HEK293T (cell line): ENCODE data around the gene ALX3.

Experiments
- CTCF ChIA-PET: fragments of 350-600 bp; formaldehyde crosslinking; extraction: SDS; loops from one replicate; lab custom pipeline; 2021; ENCODE audit warnings: antibody characterized with exemption, inconsistent platforms; lab: Yijun Ruan, JAX
- POLR2A ChIA-PET: fragments of 350-600 bp; formaldehyde crosslinking; extraction: SDS; loops from one replicate; lab custom pipeline; 2020; ENCODE audit warnings: antibody characterized with exemption, inconsistent platforms; lab: Yijun Ruan, JAX
- DNase-seq: peaks from one replicate; pipeline ENCODE4 v3.0.0; 2012; ENCODE audit warnings: mixed read lengths; ENCODE audit errors: extremely low spot score
- ARNT ChIP-seq: fragments of 450-650 bp; IDR thresholded peaks from 2 replicates; pipeline ENCODE4 v1.6.1; 2017; ENCODE audit warnings: mild to moderate bottlenecking
- BHLHE40 ChIP-seq: fragments of 450-650 bp; IDR thresholded peaks from 2 replicates; pipeline ENCODE4 v1.6.1; 2016; ENCODE audit warnings: mild to moderate bottlenecking, moderate library complexity, borderline replicate concordance
- CTBP1 ChIP-seq: fragments of 450-650 bp; IDR thresholded peaks from 2 replicates; pipeline ENCODE4 v1.6.1; 2016; ENCODE audit warnings: borderline replicate concordance
- ELF4 ChIP-seq: fragments of 450-650 bp; IDR thresholded peaks from 2 replicates; pipeline ENCODE4 v1.6.1; 2017; ENCODE audit warnings: antibody characterized with exemption
- FOXA1 ChIP-seq: fragments of 450-650 bp; IDR thresholded peaks from 2 replicates; pipeline ENCODE4 v1.6.1; 2016; ENCODE audit warnings: mild to moderate bottlenecking
- FOXK2 ChIP-seq: fragments of 450-650 bp; IDR thresholded peaks from 2 replicates; pipeline ENCODE4 v1.6.1; 2016; ENCODE audit warnings: mild to moderate bottlenecking
- FOXM1 ChIP-seq: fragments of 450-650 bp; IDR thresholded peaks from 2 replicates; pipeline ENCODE4 v1.6.1; 2017; ENCODE audit warnings: mild to moderate bottlenecking, borderline replicate concordance
- HDGF ChIP-seq: fragments of 450-650 bp; IDR thresholded peaks from 2 replicates; pipeline ENCODE4 v1.6.1; 2017; ENCODE audit warnings: antibody characterized with exemption, borderline replicate concordance
- L3MBTL2 ChIP-seq: fragments of 450-650 bp; conservative IDR thresholded peaks from 2 replicates; pipeline ENCODE4 v1.6.1; 2016; ENCODE audit warnings: mild to moderate bottlenecking
- LEF1 ChIP-seq: fragments of 450-650 bp; IDR thresholded peaks from 2 replicates; pipeline ENCODE4 v1.6.1; 2017; ENCODE audit warnings: mild to moderate bottlenecking, borderline replicate concordance
- NFRKB ChIP-seq: fragments of 450-650 bp; IDR thresholded peaks from 2 replicates; pipeline ENCODE4 v1.6.1; 2016; ENCODE audit warnings: mild to moderate bottlenecking, moderate library complexity
- PKNOX1 ChIP-seq: fragments of 450-650 bp; IDR thresholded peaks from 2 replicates; pipeline ENCODE4 v1.6.1; 2016
- SP1 ChIP-seq: fragments of 450-650 bp; IDR thresholded peaks from 2 replicates; pipeline ENCODE4 v1.6.1; 2017
- SUZ12 ChIP-seq: fragments of 450-650 bp; IDR thresholded peaks from 2 replicates; pipeline ENCODE4 v1.6.1; 2016; ENCODE audit warnings: mild to moderate bottlenecking
- TARDBP ChIP-seq: fragments of 450-650 bp; IDR thresholded peaks from 2 replicates; pipeline ENCODE4 v1.6.1; 2016
- ZNF384 ChIP-seq: fragments of 450-650 bp; IDR thresholded peaks from 2 replicates; pipeline ENCODE4 v1.6.1; 2016

Gene ALX3

GRCh38 chr1:110048923-110049601 is 21.4 kb downstream of the ALX3 start:
- ChIA-PET POLR2A (interaction anchor here (1.8 kb wide), 1 partner anchor 14 kb away, joined by 7 read pairs; the partner anchor contains the start of gene STRIP1), CTCF (interaction anchor here (1.7 kb wide), 1 partner anchor 11 kb away, joined by 5 read pairs; no protein-coding TSS in a partner anchor)
- no peak for TF ChIP-seq PKNOX1
- TF ChIP-seq SUZ12 = no peak
- TF ChIP-seq LEF1 = no peak
- TF ChIP-seq HDGF = no peak
- TF ChIP-seq FOXK2 = no peak
- no peak for TF ChIP-seq CTBP1
- no peak for TF ChIP-seq FOXA1
- no peak for TF ChIP-seq ELF4
- no peak for TF ChIP-seq L3MBTL2
- no peak for TF ChIP-seq ARNT
- TF ChIP-seq SP1 = no peak
- no peak for TF ChIP-seq TARDBP
- no peak for TF ChIP-seq ZNF384
- TF ChIP-seq BHLHE40 = no peak
- no peak for DNase-seq

DNA sequence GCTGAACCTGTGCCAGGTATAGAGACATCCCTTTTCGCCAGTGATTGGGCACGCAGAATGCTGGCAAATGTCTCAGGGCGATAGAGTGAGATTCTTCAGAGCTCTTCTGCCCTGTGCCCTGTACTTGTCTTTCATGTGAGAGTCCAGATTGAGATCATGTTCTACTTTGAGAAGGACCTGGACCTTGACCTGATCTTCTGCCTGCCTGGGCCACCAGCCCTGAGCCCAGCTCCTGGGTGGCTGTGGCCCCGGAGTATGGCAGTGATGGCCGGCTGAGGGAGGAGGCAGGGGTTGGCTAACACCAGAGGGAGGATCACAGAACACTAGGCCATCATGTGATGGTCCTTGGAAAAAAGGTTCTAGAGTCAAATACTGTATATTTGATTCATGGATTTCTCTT is 22.2 kb downstream of the ALX3 start:
- POLR2A ChIA-PET = interaction anchor here (1.8 kb wide), 1 partner anchor 14 kb away, joined by 7 read pairs; the partner anchor contains the start of gene STRIP1

GRCh38 chr1:110047463-110047862 is 23.0 kb downstream of the ALX3 start:
- ChIA-PET CTCF (interaction anchor here (0.5 to 1.7 kb wide), 2 partner anchors 13 to 16 kb away, joined by 5 read pairs; no protein-coding TSS in a partner anchor), POLR2A (interaction anchor here (1.8 kb wide), 1 partner anchor 13 kb away, joined by 7 read pairs; the partner anchor contains the start of gene STRIP1)
- no peak for TF ChIP-seq FOXM1
- no peak for TF ChIP-seq L3MBTL2
- no peak for TF ChIP-seq PKNOX1
- no peak for TF ChIP-seq SP1
- no peak for TF ChIP-seq LEF1
- no peak for TF ChIP-seq CTBP1
- no peak for TF ChIP-seq HDGF
- TF ChIP-seq FOXA1 = no peak
- TF ChIP-seq BHLHE40 = no peak
- TF ChIP-seq ELF4 = no peak
- TF ChIP-seq TARDBP = no peak
- TF ChIP-seq NFRKB = no peak
- TF ChIP-seq SUZ12 = no peak
- no peak for DNase-seq

More for the DNA sequence above, 22.2 kb downstream of the ALX3 start:
- no peak for DNase-seq
- TF ChIP-seq FOXA1 (no peak), ELF4 (no peak), NFRKB (no peak), ZNF384 (no peak), SUZ12 (no peak), PKNOX1 (no peak), SP1 (no peak), ARNT (no peak)
- CTCF ChIA-PET = interaction anchor here (1.7 kb wide), 1 partner anchor 12 kb away, joined by 5 read pairs; no protein-coding TSS in a partner anchor

DNA sequence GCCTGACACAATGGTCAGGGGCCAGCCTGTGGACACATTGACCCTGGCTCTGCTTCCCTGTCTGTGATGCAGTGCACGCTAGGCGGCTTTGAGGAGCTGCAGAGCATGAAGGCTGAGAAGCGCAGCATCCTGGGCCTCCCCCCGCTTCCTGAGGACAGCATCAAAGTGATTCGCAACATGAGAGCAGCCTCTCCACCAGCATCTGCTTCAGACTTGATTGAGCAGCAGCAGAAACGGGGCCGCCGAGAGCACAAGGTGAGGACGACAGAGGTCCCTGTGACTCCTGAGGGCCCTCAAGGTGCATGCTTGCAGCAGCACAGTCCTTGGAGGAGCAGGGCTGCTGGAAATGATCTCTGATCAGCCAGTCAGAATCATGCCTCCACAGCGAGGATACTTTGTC is 27.5 kb downstream of the ALX3 start:
- TF ChIP-seq BHLHE40 (no peak), ARNT (no peak), TARDBP (no peak), ELF4 (no peak), NFRKB (no peak), HDGF (no peak), PKNOX1 (no peak), FOXM1 (no peak), SUZ12 (no peak), FOXK2 (no peak), L3MBTL2 (no peak), SP1 (no peak), CTBP1 (no peak), LEF1 (no peak), FOXA1 (no peak)
- POLR2A ChIA-PET = no interaction called here
- no peak for DNase-seq
- CTCF ChIA-PET = no interaction called here

DNA sequence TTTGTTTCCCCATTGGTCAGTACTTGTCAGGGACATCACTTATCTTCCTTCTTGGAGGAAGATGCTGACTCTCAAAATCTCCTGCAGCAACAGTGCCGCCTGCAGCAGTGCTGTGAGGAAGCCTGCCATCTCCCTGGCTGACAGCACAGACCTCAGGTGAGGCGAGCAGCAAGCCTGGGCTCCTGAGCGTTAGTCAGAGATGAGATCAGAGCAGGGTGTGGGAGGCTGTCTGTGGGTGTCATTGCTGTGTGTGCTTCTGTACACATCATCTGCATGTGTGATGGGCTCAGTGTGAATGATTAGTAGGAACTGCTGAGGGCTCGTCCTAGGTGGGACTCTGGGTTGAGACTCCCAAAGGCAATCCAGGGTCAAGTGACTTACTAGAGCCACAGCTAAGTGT is 29.9 kb downstream of the ALX3 start:
- TF ChIP-seq NFRKB (no peak), SUZ12 (no peak), L3MBTL2 (no peak), SP1 (no peak), ELF4 (no peak), PKNOX1 (no peak), BHLHE40 (no peak), LEF1 (no peak), FOXA1 (no peak), CTBP1 (no peak), FOXM1 (no peak), HDGF (no peak), FOXK2 (no peak)
- DNase-seq = no peak
- ChIA-PET CTCF (no interaction called here), POLR2A (no interaction called here)
